Measurements from ENCODE around the gene CDH24. TPM values are rescaled to one million over a fixed set of nuclear protein-coding genes. Genes with fewer than 3 reads are reported as not detected.
"Not testable (repeated sequence)": the region's sequence is repeated elsewhere in the genome, so short reads cannot be mapped to it uniquely, and the experiment has no call there.

The CDH24 gene
- total RNA-seq, 4 donors from 2014 or later, result 3.0 to 4.9 (median 3.9) TPM

DNA sequence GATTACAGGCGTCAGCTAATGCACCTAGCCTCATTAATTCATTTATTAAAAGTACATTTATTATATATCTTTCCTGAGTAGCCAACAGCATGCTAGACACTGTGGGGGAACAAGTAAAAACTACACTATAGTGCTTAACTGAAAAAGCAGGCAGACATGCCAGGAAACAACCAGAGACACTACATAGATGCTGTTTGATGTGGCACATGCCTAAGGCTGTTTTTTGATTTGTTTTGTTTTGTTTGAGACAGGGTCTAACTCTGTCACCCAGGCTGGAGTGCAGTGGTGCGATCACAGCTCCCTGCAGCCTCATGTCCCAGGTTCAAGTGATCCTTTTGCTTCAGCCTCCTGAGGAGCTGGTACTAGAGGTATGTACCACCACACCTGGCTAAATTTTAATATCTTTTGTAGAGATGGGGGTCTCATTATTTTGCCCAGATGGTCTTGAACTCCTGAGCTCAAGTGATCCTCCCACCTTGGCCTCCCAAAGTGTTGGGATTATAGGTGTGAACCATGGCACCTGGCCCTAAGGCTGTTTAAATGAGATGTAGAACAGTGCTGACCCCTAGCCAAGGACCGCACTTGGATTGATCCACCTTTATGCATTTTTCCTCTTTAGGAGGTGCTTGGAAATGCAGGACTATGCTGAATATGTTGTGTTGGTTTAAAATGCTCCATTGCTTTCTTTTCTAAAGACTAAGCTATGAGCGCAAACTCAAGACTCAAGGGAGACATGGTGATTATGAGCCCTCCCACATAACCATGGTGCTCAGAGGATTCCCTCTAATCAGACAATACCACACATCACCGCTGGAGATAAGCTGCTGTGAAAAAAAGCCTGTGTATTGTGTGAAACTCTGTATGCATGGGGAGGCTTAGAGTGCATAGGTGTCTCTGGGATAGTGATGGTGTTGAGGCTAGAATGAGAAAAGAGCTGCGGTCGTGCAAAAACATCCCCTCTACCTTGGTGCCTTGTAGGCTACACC lies 36.9 kb downstream of the CDH24 start:
- TF ChIP-seq POLR2A (IDR thresholded peaks at IDR 0.05), result no peak
- TF ChIP-seq, protein P1, sequence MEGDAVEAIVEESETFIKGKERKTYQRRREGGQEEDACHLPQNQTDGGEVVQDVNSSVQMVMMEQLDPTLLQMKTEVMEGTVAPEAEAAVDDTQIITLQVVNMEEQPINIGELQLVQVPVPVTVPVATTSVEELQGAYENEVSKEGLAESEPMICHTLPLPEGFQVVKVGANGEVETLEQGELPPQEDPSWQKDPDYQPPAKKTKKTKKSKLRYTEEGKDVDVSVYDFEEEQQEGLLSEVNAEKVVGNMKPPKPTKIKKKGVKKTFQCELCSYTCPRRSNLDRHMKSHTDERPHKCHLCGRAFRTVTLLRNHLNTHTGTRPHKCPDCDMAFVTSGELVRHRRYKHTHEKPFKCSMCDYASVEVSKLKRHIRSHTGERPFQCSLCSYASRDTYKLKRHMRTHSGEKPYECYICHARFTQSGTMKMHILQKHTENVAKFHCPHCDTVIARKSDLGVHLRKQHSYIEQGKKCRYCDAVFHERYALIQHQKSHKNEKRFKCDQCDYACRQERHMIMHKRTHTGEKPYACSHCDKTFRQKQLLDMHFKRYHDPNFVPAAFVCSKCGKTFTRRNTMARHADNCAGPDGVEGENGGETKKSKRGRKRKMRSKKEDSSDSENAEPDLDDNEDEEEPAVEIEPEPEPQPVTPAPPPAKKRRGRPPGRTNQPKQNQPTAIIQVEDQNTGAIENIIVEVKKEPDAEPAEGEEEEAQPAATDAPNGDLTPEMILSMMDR (IDR thresholded peaks at IDR 0.05), result no peak
- intact Hi-C loops (cut with DNase I; ENCODE audit: low total_unique reads), result no loop called here
- H3K4me3 ChIP-seq (ENCODE audit: low read depth, poor library complexity, severe bottlenecking), result no peak overlapping the region
- WGBS, 2 donors, result 91 to 95% methylated on average over 7 of the region's 7 CpGs
- no peak for DNase-seq (ENCODE audit: low spot score in 2 of 2)

DNA sequence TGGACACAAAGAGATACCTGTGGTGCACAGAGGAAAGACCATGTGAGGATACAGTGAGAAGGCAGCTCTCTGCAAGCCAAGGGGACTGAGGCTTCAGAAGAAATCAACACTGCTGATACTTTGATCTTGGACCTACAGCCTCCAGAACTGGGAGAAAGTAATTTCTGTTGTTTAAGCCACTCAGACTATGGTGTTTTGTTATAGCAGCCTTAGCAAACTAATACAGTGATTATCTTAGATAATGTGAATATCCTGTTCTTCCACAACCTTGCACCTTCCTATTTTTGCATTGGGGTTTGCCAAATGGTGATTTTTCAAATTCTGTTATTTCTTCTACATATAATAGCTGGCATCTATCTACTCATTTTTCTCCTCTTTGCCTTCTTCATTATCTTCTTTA lies 39.2 kb downstream of the CDH24 start:
- TF ChIP-seq, protein P1 (IDR thresholded peaks at IDR 0.05), result no peak
- TF ChIP-seq POLR2A (IDR thresholded peaks at IDR 0.05), result no peak
- DNase-seq (ENCODE audit: low spot score in 2 of 2), result no peak
- intact Hi-C loops (cut with DNase I; ENCODE audit: low total_unique reads), result no loop called here
- no peak overlapping the region for H3K4me3 ChIP-seq (ENCODE audit: low read depth, poor library complexity, severe bottlenecking)

DNA sequence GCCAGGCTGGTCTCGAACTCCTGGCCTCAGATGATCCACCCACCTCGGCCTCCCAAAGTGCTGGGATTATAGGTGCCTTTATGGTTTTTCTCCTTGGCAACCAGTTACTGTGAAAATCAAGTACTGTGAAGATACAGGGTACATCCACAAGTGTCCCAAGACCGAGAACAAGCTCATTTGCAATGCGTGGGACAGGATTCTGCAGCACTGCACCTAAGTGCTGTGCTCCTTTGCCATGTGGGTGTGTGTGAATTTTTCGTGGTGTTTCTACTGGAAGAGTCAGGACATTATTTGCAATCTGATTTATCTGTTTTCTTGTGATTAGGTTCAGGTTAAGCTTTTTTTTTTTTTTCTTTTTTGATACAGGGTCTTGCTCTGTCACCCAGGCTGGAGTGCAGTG lies 40.2 kb downstream of the CDH24 start:
- H3K4me3 ChIP-seq (ENCODE audit: low read depth, poor library complexity, severe bottlenecking), result no peak overlapping the region
- 82 to 89% methylated on average over 5 of the region's 5 CpGs for WGBS, 2 donors
- no peak for DNase-seq (ENCODE audit: low spot score in 2 of 2)
- TF ChIP-seq POLR2A (IDR thresholded peaks at IDR 0.05), result no peak
- TF ChIP-seq, protein P1 (IDR thresholded peaks at IDR 0.05), result no peak
- intact Hi-C loops (cut with DNase I; ENCODE audit: low total_unique reads), result no loop called here

DNA sequence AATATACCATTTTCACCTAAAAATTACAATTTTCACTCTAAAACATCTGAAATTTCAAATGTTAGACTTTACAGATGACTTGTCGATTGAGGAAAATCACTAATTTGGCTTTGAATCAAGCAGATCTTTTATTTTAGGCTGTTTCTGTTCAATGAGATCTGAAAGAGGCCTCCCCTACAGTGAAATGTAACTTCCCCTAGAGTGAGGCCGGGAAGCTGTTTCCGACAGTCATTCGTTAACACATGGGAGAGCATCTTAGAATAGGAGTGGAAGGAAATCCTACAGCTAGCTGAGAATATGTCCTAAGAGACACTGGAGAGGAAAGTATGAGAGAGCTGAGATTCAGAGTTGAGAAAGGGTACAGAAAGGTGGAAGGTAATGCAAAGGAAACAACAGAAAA lies 41.7 kb downstream of the CDH24 start:
- 72 to 84% methylated on average over 4 of the region's 4 CpGs for WGBS, 2 donors
- no peak for DNase-seq (ENCODE audit: low spot score in 2 of 2)
- no peak for TF ChIP-seq POLR2A (IDR thresholded peaks at IDR 0.05)
- TF ChIP-seq, protein P1 (IDR thresholded peaks at IDR 0.05), result no peak
- H3K4me3 ChIP-seq (ENCODE audit: low read depth, poor library complexity, severe bottlenecking), result no peak overlapping the region
- intact Hi-C loops (cut with DNase I; ENCODE audit: low total_unique reads), result no loop called here

DNA sequence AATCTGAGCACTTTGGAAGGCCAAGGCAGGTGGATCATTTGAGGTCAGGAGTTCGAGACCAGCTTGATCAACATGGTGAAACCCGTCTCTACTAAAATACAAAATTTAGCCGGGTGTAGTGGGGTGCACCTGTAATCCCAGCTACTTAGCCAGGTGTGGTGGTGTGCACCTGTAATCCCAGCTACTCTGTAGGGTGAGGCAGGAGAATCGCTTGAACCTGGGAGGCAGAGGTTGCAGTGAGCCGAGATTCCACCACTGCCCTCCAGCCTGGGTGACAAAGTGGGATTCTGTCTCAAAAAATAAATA lies 43.6 kb downstream of the CDH24 start:
- WGBS, 2 donors, result 87 to 92% methylated on average over 5 of the region's 5 CpGs

DNA sequence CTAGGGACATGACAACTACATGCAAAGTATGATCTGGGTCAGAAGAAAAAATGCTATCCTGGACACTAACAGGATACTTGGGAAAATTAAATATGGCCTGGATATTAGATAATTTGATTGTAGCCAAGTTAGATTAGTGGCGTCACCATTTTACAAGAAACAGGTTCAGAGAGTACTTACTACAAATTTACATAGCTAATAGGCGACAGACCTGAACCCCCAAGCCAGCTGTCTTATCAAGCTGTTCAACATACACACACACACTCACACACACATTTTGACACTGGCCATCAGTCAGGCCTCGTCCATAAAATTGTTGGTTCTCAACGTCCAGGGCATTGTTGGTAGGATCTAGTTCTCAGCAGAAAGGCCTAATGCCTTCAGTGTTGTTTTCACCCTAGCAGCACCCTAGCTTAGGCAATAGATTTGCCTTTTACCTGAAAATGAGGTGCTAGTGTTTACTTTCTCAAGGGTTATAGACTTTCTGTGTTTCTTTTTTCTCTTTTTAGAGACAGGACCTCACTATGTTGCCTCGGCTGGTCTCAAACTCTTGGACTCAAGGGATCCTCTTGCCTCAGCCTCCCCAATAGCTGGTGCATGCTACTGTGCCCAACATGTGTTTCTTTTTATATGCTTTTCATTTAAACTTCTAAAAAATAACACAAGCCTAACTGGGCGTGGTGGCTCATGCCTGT lies 44.1 kb downstream of the CDH24 start:
- TF ChIP-seq, protein P1 (IDR thresholded peaks at IDR 0.05), result no peak
- no peak for TF ChIP-seq POLR2A (IDR thresholded peaks at IDR 0.05)
- DNase-seq (ENCODE audit: low spot score in 2 of 2), result peak in 1 of 2 donors; percentile 17
- no peak overlapping the region for H3K4me3 ChIP-seq (ENCODE audit: low read depth, poor library complexity, severe bottlenecking)
- intact Hi-C loops (cut with DNase I; ENCODE audit: low total_unique reads), result no loop called here
- 78 to 85% methylated on average over 6 of the region's 6 CpGs for WGBS, 2 donors

More for the DNA sequence above, 43.6 kb downstream of the CDH24 start:
- peak in 1 of 2 donors; percentile 29 for DNase-seq (ENCODE audit: low spot score in 2 of 2)
- H3K4me3 ChIP-seq (ENCODE audit: low read depth, poor library complexity, severe bottlenecking); intact Hi-C loops (cut with DNase I; ENCODE audit: low total_unique reads): not testable (repeated sequence)

Data from lower leg skin (tissue), 4 donors.